Upper lobe of right lung (tissue), 1 donor: Measurements from ENCODE around the gene MAP4K4. TPM values are rescaled to one million over a fixed set of nuclear protein-coding genes. Genes with fewer than 3 reads are reported as not detected.

Experiments used
- ATAC-seq: fragments of 200-7000 bp; cut with Tn5 transposase; one replicate; pipeline ENCODE4 v1.9.1; 2020; ENCODE audit warnings: mild to moderate bottlenecking, moderate library complexity
- DNase-seq: peaks from one replicate; pipeline ENCODE4 v3.0.0-alpha.2; 2020
- H3K27ac ChIP-seq: fragments of 200-600 bp; one replicate; pipeline ENCODE4 v1.8.0; 2022
- H3K27me3 ChIP-seq: fragments of 200-600 bp; one replicate; pipeline ENCODE4 v1.8.0; 2022; ENCODE audit warnings: mild to moderate bottlenecking
- H3K36me3 ChIP-seq: fragments of 200-600 bp; one replicate; pipeline ENCODE4 v1.8.0; 2022
- H3K4me1 ChIP-seq: fragments of 200-600 bp; one replicate; pipeline ENCODE4 v1.8.0; 2022
- H3K4me3 ChIP-seq: fragments of 200-600 bp; one replicate; pipeline ENCODE4 v1.8.0; 2022; ENCODE audit warnings: mild to moderate bottlenecking
- H3K9me3 ChIP-seq: fragments of 200-600 bp; one replicate; pipeline ENCODE4 v1.8.0; 2022
- intact Hi-C: fragments of 100-400 bp; cut with DNase I; formaldehyde crosslinking; loops from one replicate; pipeline ENCODE4 v1.11.0; 2022
- total RNA-seq: library from RNA; stranded (reverse); fragmentation: NEBNext Ultra II Directional; extraction: Animal tissue kit (Norgen Biotek cat#: 25700); gene quantifications from one replicate; pipeline ENCODE4 v1.2.1, GENCODE V29; 2021
- TF ChIP-seq, protein P1 (sequence below): fragments of 200-600 bp; IDR thresholded peaks from one replicate; pipeline ENCODE4 v1.8.0; 2022; ENCODE audit warnings: antibody characterized with exemption
- donor health status: DM: no; HTN: yes; CAD: no; lungs with severe emphysema.

The MAP4K4 gene
- total RNA-seq, 1 donor from 2014 or later: 88.7 TPM

DNA sequence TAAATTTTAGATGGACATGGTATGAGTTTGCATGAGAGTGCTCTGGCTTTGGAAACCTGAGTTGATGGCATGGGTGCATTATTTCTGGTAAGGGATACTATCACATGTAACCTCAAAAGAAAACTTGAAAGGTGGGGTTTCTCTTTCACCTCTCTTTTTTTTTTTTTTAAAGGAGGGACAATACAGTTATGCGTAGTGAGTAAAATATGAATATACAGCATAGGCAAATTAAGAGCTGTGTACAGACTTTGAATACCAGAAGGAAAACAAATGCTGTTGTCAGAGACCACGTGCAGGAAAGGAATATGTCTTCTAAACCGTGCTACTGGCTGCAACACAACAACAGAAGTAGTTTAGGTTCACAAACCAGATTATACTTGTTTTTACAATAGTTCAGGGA lies 82.1 kb downstream of the MAP4K4 start:
- H3K4me3 ChIP-seq: no peak overlapping the region
- ATAC-seq (no peak), DNase-seq (no peak)
- intact Hi-C loops: no loop called here
- TF ChIP-seq, protein P1, sequence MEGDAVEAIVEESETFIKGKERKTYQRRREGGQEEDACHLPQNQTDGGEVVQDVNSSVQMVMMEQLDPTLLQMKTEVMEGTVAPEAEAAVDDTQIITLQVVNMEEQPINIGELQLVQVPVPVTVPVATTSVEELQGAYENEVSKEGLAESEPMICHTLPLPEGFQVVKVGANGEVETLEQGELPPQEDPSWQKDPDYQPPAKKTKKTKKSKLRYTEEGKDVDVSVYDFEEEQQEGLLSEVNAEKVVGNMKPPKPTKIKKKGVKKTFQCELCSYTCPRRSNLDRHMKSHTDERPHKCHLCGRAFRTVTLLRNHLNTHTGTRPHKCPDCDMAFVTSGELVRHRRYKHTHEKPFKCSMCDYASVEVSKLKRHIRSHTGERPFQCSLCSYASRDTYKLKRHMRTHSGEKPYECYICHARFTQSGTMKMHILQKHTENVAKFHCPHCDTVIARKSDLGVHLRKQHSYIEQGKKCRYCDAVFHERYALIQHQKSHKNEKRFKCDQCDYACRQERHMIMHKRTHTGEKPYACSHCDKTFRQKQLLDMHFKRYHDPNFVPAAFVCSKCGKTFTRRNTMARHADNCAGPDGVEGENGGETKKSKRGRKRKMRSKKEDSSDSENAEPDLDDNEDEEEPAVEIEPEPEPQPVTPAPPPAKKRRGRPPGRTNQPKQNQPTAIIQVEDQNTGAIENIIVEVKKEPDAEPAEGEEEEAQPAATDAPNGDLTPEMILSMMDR: no peak
- H3K9me3 ChIP-seq: no peaks in the 10 kb centered on the region
- H3K36me3 ChIP-seq: no peaks in the 10 kb centered on the region
- peaks cover 38% of the 10 kb centered on the region for H3K4me1 ChIP-seq
- H3K27me3 ChIP-seq: no peaks in the 10 kb centered on the region
- H3K27ac ChIP-seq: no peak overlapping the region

DNA sequence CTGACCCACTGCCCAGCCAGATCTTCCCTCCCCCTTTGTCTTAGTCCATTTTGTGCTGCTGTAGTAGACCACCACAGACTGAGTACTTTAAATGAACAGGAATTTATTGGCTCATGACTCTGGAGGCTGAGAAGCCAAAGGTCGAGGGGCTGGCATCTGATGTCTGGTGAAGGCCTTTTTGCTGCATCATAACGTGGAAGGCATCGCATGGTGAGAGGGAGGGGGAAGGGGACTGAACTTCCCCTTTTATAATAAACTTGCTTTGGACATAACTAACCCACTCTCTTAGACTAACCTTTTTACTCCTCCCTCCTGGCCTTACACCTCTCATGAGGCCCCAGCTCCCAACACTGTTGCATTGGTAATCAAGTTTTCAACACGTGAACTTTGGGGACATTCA lies 83.8 kb downstream of the MAP4K4 start:
- TF ChIP-seq, protein P1: no peak
- DNase-seq: no peak
- ATAC-seq: peak; percentile 77
- H3K36me3 ChIP-seq: no peaks in the 10 kb centered on the region
- H3K27me3 ChIP-seq: no peaks in the 10 kb centered on the region
- no peak overlapping the region for H3K4me3 ChIP-seq
- intact Hi-C loops: no loop called here
- no peaks in the 10 kb centered on the region for H3K9me3 ChIP-seq
- peaks cover 30% of the 10 kb centered on the region for H3K4me1 ChIP-seq
- H3K27ac ChIP-seq: no peak overlapping the region

DNA sequence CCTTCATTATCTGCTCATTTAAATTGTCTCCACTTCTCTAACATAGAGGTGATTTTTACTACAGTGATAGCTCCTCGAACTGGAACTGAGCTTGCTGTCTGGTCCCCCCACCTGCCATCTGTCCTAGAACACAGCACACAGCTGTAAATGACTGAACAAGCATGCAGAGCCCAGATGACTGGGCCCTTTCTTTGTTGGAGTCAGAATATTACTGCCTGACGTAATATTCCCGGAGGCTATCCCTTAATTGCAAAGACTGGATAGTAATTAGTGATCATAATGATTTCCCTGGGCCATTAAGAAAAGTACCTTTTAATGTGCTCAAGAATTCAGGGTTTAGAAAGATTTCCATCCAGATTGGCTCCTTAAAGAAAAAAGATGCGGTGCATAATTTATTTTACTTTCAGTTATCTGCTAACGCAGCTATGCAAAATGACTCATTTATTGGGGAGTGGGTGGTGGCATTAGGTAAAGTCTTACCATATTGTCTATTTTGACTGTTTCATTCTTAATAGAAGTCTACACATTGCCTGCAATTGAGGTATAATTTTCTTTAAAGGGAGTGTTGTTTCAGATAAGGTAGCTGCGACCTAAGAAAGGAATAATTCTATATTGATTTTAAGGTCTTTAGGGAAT lies 84.4 kb downstream of the MAP4K4 start:
- DNase-seq (no peak), ATAC-seq (no peak)
- Histone ChIP-seq H3K27ac (no peak overlapping the region), H3K27me3 (no peaks in the 10 kb centered on the region), H3K4me3 (no peak overlapping the region), H3K36me3 (no peaks in the 10 kb centered on the region), H3K9me3 (no peaks in the 10 kb centered on the region), H3K4me1 (peaks cover 27% of the 10 kb centered on the region)
- TF ChIP-seq, protein P1: no peak
- intact Hi-C loops: no loop called here

DNA sequence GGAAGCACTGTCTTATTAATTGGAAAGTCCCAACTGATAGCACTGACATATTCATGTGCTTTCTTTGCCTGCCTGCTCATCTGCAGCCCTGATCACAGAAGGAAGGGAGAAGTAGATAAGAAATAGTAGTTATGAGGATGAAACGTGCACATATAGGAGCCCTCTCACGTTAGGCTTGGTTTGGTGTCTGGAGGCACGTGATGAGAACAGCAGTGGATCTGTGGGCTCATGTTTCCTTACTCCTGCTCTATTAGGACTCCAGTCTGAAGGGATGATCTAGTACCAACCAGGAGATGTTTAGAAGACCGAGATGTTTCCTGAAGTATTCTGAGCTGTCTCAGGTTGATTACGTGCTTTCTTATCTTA lies 84.9 kb downstream of the MAP4K4 start:
- Histone ChIP-seq H3K27me3 (no peaks in the 10 kb centered on the region), H3K4me1 (peaks cover 23% of the 10 kb centered on the region), H3K4me3 (no peak overlapping the region), H3K27ac (no peak overlapping the region), H3K9me3 (no peaks in the 10 kb centered on the region), H3K36me3 (no peaks in the 10 kb centered on the region)
- TF ChIP-seq, protein P1: no peak
- DNase-seq: no peak
- ATAC-seq: no peak
- intact Hi-C loops: no loop called here

DNA sequence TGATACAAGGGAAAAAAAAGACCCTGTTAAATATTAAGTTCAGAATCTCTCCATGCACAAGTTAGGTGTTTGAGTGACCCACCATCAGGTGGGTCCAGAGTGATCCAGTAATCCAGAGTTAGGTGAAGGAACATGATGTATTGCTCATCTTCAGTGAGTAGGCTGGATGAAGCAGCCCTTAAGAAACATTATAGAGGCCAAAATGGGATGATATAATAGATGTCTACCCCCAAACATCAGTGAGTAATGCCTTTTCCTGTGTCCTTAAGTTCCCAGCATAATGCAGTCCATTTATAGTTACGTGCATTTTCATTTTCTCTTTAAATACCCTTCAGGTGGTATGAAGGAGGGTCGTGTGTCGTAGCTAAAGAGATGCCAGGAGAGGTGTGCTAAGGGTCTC lies 89.6 kb downstream of the MAP4K4 start:
- DNase-seq: no peak
- intact Hi-C loops: no loop called here
- no peaks in the 10 kb centered on the region for H3K27me3 ChIP-seq
- ATAC-seq: no peak
- H3K36me3 ChIP-seq: no peaks in the 10 kb centered on the region
- H3K9me3 ChIP-seq: no peaks in the 10 kb centered on the region
- peaks cover 7% of the 10 kb centered on the region for H3K4me1 ChIP-seq
- TF ChIP-seq, protein P1: no peak
- no peak overlapping the region for H3K27ac ChIP-seq
- H3K4me3 ChIP-seq: no peak overlapping the region

DNA sequence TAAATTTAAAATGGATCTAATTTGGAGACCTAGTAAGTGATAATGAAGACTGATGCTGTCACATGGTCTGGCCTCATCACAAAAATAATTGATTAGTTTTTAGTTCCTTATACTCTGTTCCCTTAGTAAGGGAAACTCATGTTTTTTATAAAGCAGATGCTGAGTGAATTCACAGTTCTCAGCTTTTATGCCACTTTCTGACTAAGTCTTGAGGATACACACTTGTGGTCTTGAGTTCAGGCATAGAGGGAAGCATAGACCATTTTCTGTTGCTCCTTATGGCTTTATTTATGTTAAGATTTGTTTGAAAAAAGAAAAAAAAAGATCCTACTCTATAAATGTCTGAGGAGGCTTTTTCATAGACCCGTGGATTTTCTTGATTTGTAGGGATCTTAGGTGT lies 91.1 kb downstream of the MAP4K4 start:
- Histone ChIP-seq H3K27ac (no peak overlapping the region), H3K4me3 (no peak overlapping the region), H3K27me3 (no peaks in the 10 kb centered on the region), H3K9me3 (no peaks in the 10 kb centered on the region), H3K36me3 (no peaks in the 10 kb centered on the region), H3K4me1 (peaks cover 7% of the 10 kb centered on the region)
- TF ChIP-seq, protein P1: no peak
- no peak for ATAC-seq
- intact Hi-C loops: no loop called here
- DNase-seq: no peak
